Neural crest cell (in vitro differentiated cells): Measurements from ENCODE around the gene PKN2. TPM values are rescaled to one million over a fixed set of nuclear protein-coding genes. Genes with fewer than 3 reads are reported as not detected.
"Not testable (repeated sequence)": the region's sequence is repeated elsewhere in the genome, so short reads cannot be mapped to it uniquely, and the experiment has no call there.

Experiments used
- DNase-seq: peaks from one replicate; pipeline ENCODE4 v3.0.0; 2021; ENCODE audit warnings: low read depth, mixed read lengths, low spot score
- H3K27ac Mint-ChIP-seq: one replicate; pipeline ENCODE4 v1.8.0; 2021; ENCODE audit warnings: mild to moderate bottlenecking, mixed read lengths; ENCODE audit not compliant: unreplicated experiment
- H3K27me3 Mint-ChIP-seq: 2 replicates; pipeline ENCODE4 v1.8.0; 2021; ENCODE audit warnings: low read depth, mild to moderate bottlenecking, mixed read lengths
- H3K36me3 Mint-ChIP-seq: 2 replicates; pipeline ENCODE4 v1.8.0; 2021; ENCODE audit warnings: low read depth, mild to moderate bottlenecking, mixed read lengths
- H3K4me1 Mint-ChIP-seq: 2 replicates; pipeline ENCODE4 v1.8.0; 2021; ENCODE audit warnings: mixed read lengths
- H3K4me3 Mint-ChIP-seq: one replicate; pipeline ENCODE4 v1.8.0; 2021; ENCODE audit warnings: mild to moderate bottlenecking, mixed read lengths
- H3K9me3 Mint-ChIP-seq: 2 replicates; pipeline ENCODE4 v1.8.0; 2021; ENCODE audit warnings: mixed read lengths
- CTCF ChIP-seq: fragments of 200-600 bp; sonication (generic); conservative IDR thresholded peaks from 2 replicates; pipeline ENCODE4 v1.5.0; 2021; ENCODE audit warnings: antibody characterized with exemption, mild to moderate bottlenecking
- total RNA-seq: library from RNA; stranded (reverse); gene quantifications from 2 replicates; pipeline ENCODE4 v1.2.1, GENCODE V29; 2021

The PKN2 gene
- total RNA-seq, 1 donor from 2014 or later: 45.8 TPM

- Mint-ChIP-seq H3K4me1 (peaks cover 4% of the 10 kb centered on the region), H3K9me3 (no peaks in the 10 kb centered on the region), H3K4me3 (no peak overlapping the region), H3K27me3 (no peaks in the 10 kb centered on the region), H3K36me3 (peaks cover 12% of the 10 kb centered on the region), H3K27ac (no peak overlapping the region)
- TF ChIP-seq CTCF: no peak
- no peak for DNase-seq
Measured at GRCh38 chr1:88825721-88826120, 141.6 kb downstream of the PKN2 start.

DNA sequence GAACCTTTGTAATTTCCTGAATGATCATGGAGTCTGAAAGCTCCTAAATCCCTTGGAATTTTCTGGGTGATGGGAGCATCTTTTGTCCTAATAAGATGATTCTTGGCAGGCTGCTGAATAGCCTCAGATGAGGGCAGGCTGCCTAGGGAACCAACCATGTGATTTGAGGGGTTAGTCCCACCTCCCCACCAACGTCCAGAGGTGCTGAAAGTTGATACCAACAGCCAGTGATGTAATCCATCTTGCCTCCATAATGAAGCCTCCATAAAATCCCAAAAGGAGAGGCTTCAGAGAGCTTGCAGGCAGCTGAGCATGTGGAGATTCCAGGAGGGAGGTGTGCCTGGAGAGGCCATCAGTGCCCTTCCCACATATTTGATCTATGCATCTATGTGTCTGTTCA, 163.6 kb downstream of the PKN2 start:
- Mint-ChIP-seq H3K27ac (no peak overlapping the region), H3K4me1 (peaks cover 11% of the 10 kb centered on the region), H3K9me3 (no peaks in the 10 kb centered on the region), H3K36me3 (peaks cover 7% of the 10 kb centered on the region), H3K4me3 (no peak overlapping the region), H3K27me3 (no peaks in the 10 kb centered on the region)
- no peak for DNase-seq
- TF ChIP-seq CTCF: no peak

- H3K4me1 Mint-ChIP-seq: peaks cover 11% of the 10 kb centered on the region
- H3K27ac Mint-ChIP-seq: no peak overlapping the region
- no peaks in the 10 kb centered on the region for H3K27me3 Mint-ChIP-seq
- peaks cover 9% of the 10 kb centered on the region for H3K36me3 Mint-ChIP-seq
- DNase-seq: no peak
- H3K9me3 Mint-ChIP-seq: no peaks in the 10 kb centered on the region
- H3K4me3 Mint-ChIP-seq: no peak overlapping the region
- no peak for TF ChIP-seq CTCF
Measured at GRCh38 chr1:88851303-88852063, 167.4 kb downstream of the PKN2 start.

- DNase-seq: no peak
- no peaks in the 10 kb centered on the region for H3K9me3 Mint-ChIP-seq
- H3K36me3 Mint-ChIP-seq: peaks cover 12% of the 10 kb centered on the region
- H3K27me3 Mint-ChIP-seq: no peaks in the 10 kb centered on the region
- H3K27ac Mint-ChIP-seq: no peak overlapping the region
- no peaks in the 10 kb centered on the region for H3K4me1 Mint-ChIP-seq
- H3K4me3 Mint-ChIP-seq: no peak overlapping the region
- TF ChIP-seq CTCF: no peak
Measured at GRCh38 chr1:88867743-88868521, 183.9 kb downstream of the PKN2 start.

- not testable (repeated sequence) for H3K27ac Mint-ChIP-seq, DNase-seq, H3K4me1 Mint-ChIP-seq, H3K9me3 Mint-ChIP-seq, H3K36me3 Mint-ChIP-seq, H3K4me3 Mint-ChIP-seq, H3K27me3 Mint-ChIP-seq
Measured at GRCh38 chr1:88869644-88870043, 185.6 kb downstream of the PKN2 start.
